ENCODE results near the gene RADIL.

GRCh38 chr7:4806983-4807597, 76.4 kb downstream of the RADIL start:
- TF ChIP-seq CTCF (IDR thresholded peaks at IDR 0.05) (no peak), POLR2A (IDR thresholded peaks at IDR 0.05) (no peak)

All from lower leg skin (tissue), 3 donors.